HepG2 (cell line): Measurements from ENCODE around the gene ONECUT3. TPM values are rescaled to one million over a fixed set of nuclear protein-coding genes. Genes with fewer than 3 reads are reported as not detected.

Experiments
- ATAC-seq: fragments of 200-7000 bp; cut with Tn5 transposase; 3 replicates; pipeline ENCODE4 v1.9.1; 2020; ENCODE audit warnings: mild to moderate bottlenecking, moderate library complexity
- BruUV-seq: library from RNA; stranded (reverse); fragments of 400-500 nt; replicated peaks from 2 replicates; lab custom pipeline; 2021; lab: Mats Ljungman, UMichigan
- CTCF ChIA-PET: fragments of 300-600 bp; formaldehyde crosslinking; extraction: SDS; loops from one replicate; lab custom pipeline; 2021; ENCODE audit warnings: low total read pairs, inconsistent platforms, low intra/inter-chr PET ratio; lab: Yijun Ruan, JAX
- POLR2A ChIA-PET: fragments of 350-600 bp; sonication (Branson Sonifier 250); formaldehyde crosslinking; loops from one replicate; lab custom pipeline; 2020; ENCODE audit warnings: antibody characterized with exemption, inconsistent platforms; lab: Yijun Ruan, JAX
- DNase-seq: peaks from one replicate; pipeline ENCODE4 v3.0.0-alpha.2; 2015; ENCODE audit warnings: low spot score
- FAIRE-seq: peaks from 3 replicates; lab custom pipeline; 2011; peaks lifted over from hg19 to GRCh38; lab: Jason Lieb, UNC
- H2AFZ ChIP-seq: one replicate; pipeline ENCODE4 v1.6.1; 2011; ENCODE audit warnings: low read length, inconsistent platforms
- H3K27ac ChIP-seq: fragments of 300-600 bp; 3 replicates; pipeline ENCODE4 v1.8.0; 2011; ENCODE audit warnings: mixed run types, mild to moderate bottlenecking, mixed read lengths, low read length, inconsistent platforms; ENCODE audit not compliant: insufficient read depth; ENCODE audit errors: extremely low read length
- H3K27me3 ChIP-seq, 2 experiments: fragments of 200-600 bp in 1 of 2; 2 replicates in 1 of 2; 3 replicates in 1 of 2; pipeline versions ENCODE4 v1.6.0 to v1.8.0; 2011; ENCODE audit warnings: low read length in 2 of 2, mild to moderate bottlenecking in 2 of 2, moderate library complexity in 2 of 2, inconsistent platforms in 1 of 2; ENCODE audit not compliant: insufficient read depth in 2 of 2, control insufficient read depth in 1 of 2
- H3K36me3 ChIP-seq, 2 experiments: fragments of 200-600 bp in 1 of 2; replicated peaks in 1 of 2; 2 replicates in 1 of 2; 3 replicates in 1 of 2; pipeline versions ENCODE4 v1.5.1 to v1.8.0; 2011; ENCODE audit warnings: low read length in 2 of 2, inconsistent platforms in 1 of 2; ENCODE audit not compliant: insufficient read depth in 2 of 2, control insufficient read depth in 1 of 2
- H3K4me1 ChIP-seq: 2 replicates; pipeline ENCODE4 v1.5.1; 2012; ENCODE audit warnings: low read length, inconsistent platforms; ENCODE audit not compliant: insufficient read depth
- H3K4me2 ChIP-seq: 2 replicates; pipeline ENCODE4 v1.6.0; 2011; ENCODE audit warnings: low read depth, low read length, inconsistent platforms
- H3K4me3 ChIP-seq, 3 experiments: fragments of 200-600 bp in 1 of 3; sonication (generic), shearing (Covaris generic) in 1 of 3; replicated peaks in 1 of 3; 2 replicates each; pipeline ENCODE4 v1.5.1; 2011 to 2016; ENCODE audit warnings: low read length in 3 of 3, inconsistent platforms in 2 of 3, low read depth in 2 of 3, mild to moderate bottlenecking in 2 of 3, control low read depth in 1 of 3, mixed read lengths in 1 of 3; ENCODE audit not compliant: insufficient read depth in 1 of 3
- H3K79me2 ChIP-seq: one replicate; pipeline ENCODE4 v1.6.1; 2011; ENCODE audit warnings: low read length, inconsistent platforms; ENCODE audit not compliant: insufficient read depth
- H3K9ac ChIP-seq: 2 replicates; pipeline ENCODE4 v1.6.0; 2011; ENCODE audit warnings: mild to moderate bottlenecking, low read depth, low read length, inconsistent platforms; ENCODE audit not compliant: insufficient read depth
- H3K9me3 ChIP-seq: 2 replicates; pipeline ENCODE4 v1.5.1; 2012; ENCODE audit warnings: mild to moderate bottlenecking, low read length
- H4K20me1 ChIP-seq: 2 replicates; pipeline ENCODE4 v1.6.0; 2011; ENCODE audit warnings: inconsistent platforms, mild to moderate bottlenecking, low read length, moderate library complexity; ENCODE audit not compliant: insufficient read depth
- ASH2L ChIP-seq: fragments of 300-600, 200-600 bp; sonication (generic); IDR thresholded peaks from 2 replicates; pipeline ENCODE4 v1.7.0; 2017; ENCODE audit warnings: low read depth, mild to moderate bottlenecking, moderate library complexity, mixed read lengths, low read length; ENCODE audit not compliant: insufficient read length
- GATA4 ChIP-seq: sonication (generic); IDR thresholded peaks from 2 replicates; pipeline ENCODE4 v1.6.1; 2016; ENCODE audit warnings: antibody characterized with exemption, low read depth, borderline replicate concordance
- MAFG ChIP-seq: sonication (generic); formaldehyde crosslinking; IDR thresholded peaks from 2 replicates; pipeline ENCODE4 v1.5.1; 2020; ENCODE audit warnings: mild to moderate bottlenecking, missing genetic modification reagents
- MYNN ChIP-seq: sonication (generic); formaldehyde crosslinking; IDR thresholded peaks from 2 replicates; pipeline ENCODE4 v1.4.0; 2020; ENCODE audit warnings: mild to moderate bottlenecking, low read depth, missing genetic modification reagents
- PITX1 ChIP-seq: sonication (generic); formaldehyde crosslinking; IDR thresholded peaks from 2 replicates; pipeline ENCODE4 v1.5.1; 2020; ENCODE audit warnings: mild to moderate bottlenecking, missing genetic modification reagents
- ZEB1 ChIP-seq: IDR thresholded peaks from 2 replicates; pipeline ENCODE4 v1.6.1; 2012; ENCODE audit warnings: mild to moderate bottlenecking, low read depth, inconsistent platforms; ENCODE audit not compliant: insufficient replicate concordance
- ZKSCAN8 ChIP-seq: IDR thresholded peaks from 2 replicates; pipeline ENCODE4 v1.6.1; 2016; ENCODE audit warnings: borderline replicate concordance, missing genetic modification reagents, missing compliant biosample characterization
- ZMYM4 ChIP-seq: sonication (generic); formaldehyde crosslinking; IDR thresholded peaks from 2 replicates; pipeline ENCODE4 v1.8.1; 2023; ENCODE audit warnings: mild to moderate bottlenecking, missing genetic modification reagents
- ZNF121 ChIP-seq: sonication (generic); formaldehyde crosslinking; IDR thresholded peaks from 2 replicates; pipeline ENCODE4 v1.5.0; 2020; ENCODE audit warnings: mild to moderate bottlenecking, missing genetic modification reagents
- ZNF274 ChIP-seq: sonication (generic); formaldehyde crosslinking; IDR thresholded peaks from 2 replicates; pipeline ENCODE4 v1.5.1; 2020; ENCODE audit warnings: mild to moderate bottlenecking, missing genetic modification reagents
- ZNF34 ChIP-seq: sonication (generic); formaldehyde crosslinking; IDR thresholded peaks from 2 replicates; pipeline ENCODE4 v1.4.0; 2020; ENCODE audit warnings: mild to moderate bottlenecking, missing genetic modification reagents, borderline replicate concordance
- ZNF597 ChIP-seq: sonication (generic); formaldehyde crosslinking; IDR thresholded peaks from 2 replicates; pipeline ENCODE4 v1.5.0; 2020; ENCODE audit warnings: missing genetic modification reagents
- ZZZ3 ChIP-seq: sonication (generic); formaldehyde crosslinking; IDR thresholded peaks from 2 replicates; pipeline ENCODE4 v1.4.0; 2020; ENCODE audit warnings: missing genetic modification reagents, mild to moderate bottlenecking, borderline replicate concordance
- WGBS: methylation state at CpG from one replicate; pipeline ENCODE4 v1.1.6; 2017; ENCODE audit warnings: low lambda C conversion rate; 5-methylcytosine and 5-hydroxymethylcytosine counted together
- in situ Hi-C: cut with HindIII; loops from 2 replicates; pipeline ENCODE4 v1.10.0; 2017; ENCODE audit warnings: low pct_unique_long_range_greater_than_20kb; ENCODE audit not compliant: extremely low pct_ligation_motif_present
- intact Hi-C: fragments of 100-400 bp; cut with micrococcal nuclease; formaldehyde crosslinking; loops from one replicate; pipeline ENCODE4 v1.10.0; 2022; ENCODE audit not compliant: unreplicated experiment
- polyA plus RNA-seq, 8 experiments: library from polyadenylated mRNA; depleted of rRNA in 3 of 8; stranded (reverse) in 7 of 8; unstranded in 1 of 8; fragments of >200 nt; fragmentation: Illumina TruSeq in 4 of 8; extraction: Trizol in 4 of 8; gene quantifications; 2 replicates each; pipeline versions ENCODE4 v1.2.1 to v1.2.3, GENCODE V29; 2011 to 2016; ENCODE audit warnings: low read depth in 4 of 8, missing spikeins in 1 of 8, mixed read lengths in 1 of 8; ENCODE audit not compliant: insufficient read depth in 1 of 8
- total RNA-seq, 5 experiments: library from RNA; depleted of rRNA; stranded (reverse); fragments of >200 nt; fragmentation: Illumina TruSeq; extraction: Trizol; gene quantifications; 2 replicates each; pipeline ENCODE4 v1.2.3, GENCODE V29; 2016; ENCODE audit warnings: low read depth in 1 of 5
- TF ChIP-seq, protein P1 (sequence below): IDR thresholded peaks from 2 replicates; pipeline ENCODE4 v1.6.1; 2016; ENCODE audit warnings: missing compliant biosample characterization, missing genetic modification reagents, borderline replicate concordance
- TF ChIP-seq, protein P2 (sequence below): sonication (generic); formaldehyde crosslinking; IDR thresholded peaks from 2 replicates; pipeline ENCODE4 v1.4.0; 2020; ENCODE audit warnings: missing genetic modification reagents, mild to moderate bottlenecking, borderline replicate concordance

The ONECUT3 gene
- total and polyA plus RNA-seq, 2 of the 13 experiments (the other 11 are each of a cell fraction or from before 2014, with no cell fraction given) = under 0.01 TPM; not detected in 1

- TF ChIP-seq, protein P1, sequence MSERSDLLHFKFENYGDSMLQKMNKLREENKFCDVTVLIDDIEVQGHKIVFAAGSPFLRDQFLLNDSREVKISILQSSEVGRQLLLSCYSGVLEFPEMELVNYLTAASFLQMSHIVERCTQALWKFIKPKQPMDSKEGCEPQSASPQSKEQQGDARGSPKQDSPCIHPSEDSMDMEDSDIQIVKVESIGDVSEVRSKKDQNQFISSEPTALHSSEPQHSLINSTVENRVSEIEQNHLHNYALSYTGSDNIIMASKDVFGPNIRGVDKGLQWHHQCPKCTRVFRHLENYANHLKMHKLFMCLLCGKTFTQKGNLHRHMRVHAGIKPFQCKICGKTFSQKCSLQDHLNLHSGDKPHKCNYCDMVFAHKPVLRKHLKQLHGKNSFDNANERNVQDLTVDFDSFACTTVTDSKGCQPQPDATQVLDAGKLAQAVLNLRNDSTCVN (CRISPR knock-in tag) = no peak
- no peak for TF ChIP-seq PITX1 (CRISPR knock-in tag)
- TF ChIP-seq ZNF34 (CRISPR knock-in tag) = no peak
- no peak for TF ChIP-seq ZNF274 (CRISPR knock-in tag)
- no peak for TF ChIP-seq MYNN
- TF ChIP-seq ZEB1 = no peak
- TF ChIP-seq ZMYM4 = no peak
- TF ChIP-seq ZNF597 = no peak
Measured at GRCh38 chr19:1799695-1800342, 46.5 kb downstream of the ONECUT3 start (continued).

GRCh38 chr19:1804858-1805257, 51.6 kb downstream of the ONECUT3 start:
- Histone ChIP-seq H2AFZ (no peak overlapping the region), H3K4me2 (no peak overlapping the region), H3K4me3 (no peak overlapping the region), H3K4me1 (no peaks in the 10 kb centered on the region), H3K9me3 (no peaks in the 10 kb centered on the region), H4K20me1 (no peaks in the 10 kb centered on the region), H3K9ac (no peak overlapping the region), H3K36me3 (no peaks in the 10 kb centered on the region), H3K27me3 (no peaks in the 10 kb centered on the region), H3K27ac (no peak overlapping the region), H3K79me2 (no peaks in the 10 kb centered on the region)
- intact Hi-C loops = no loop called here
- WGBS = 96% methylated on average over 6 of the region's 6 CpGs
- no peak for ATAC-seq
- ChIA-PET CTCF (no interaction called here), POLR2A (no interaction called here)
- FAIRE-seq = no peak
- no TSS peak for BruUV-seq
- DNase-seq = no peak
- in situ Hi-C loops = no loop called here
- TF ChIP-seq MAFG (CRISPR knock-in tag) (no peak), ASH2L (no peak), ZKSCAN8 (no peak), GATA4 (no peak), ZNF121 (CRISPR knock-in tag) (no peak), ZZZ3 (CRISPR knock-in tag) (no peak)
- TF ChIP-seq, protein P2, sequence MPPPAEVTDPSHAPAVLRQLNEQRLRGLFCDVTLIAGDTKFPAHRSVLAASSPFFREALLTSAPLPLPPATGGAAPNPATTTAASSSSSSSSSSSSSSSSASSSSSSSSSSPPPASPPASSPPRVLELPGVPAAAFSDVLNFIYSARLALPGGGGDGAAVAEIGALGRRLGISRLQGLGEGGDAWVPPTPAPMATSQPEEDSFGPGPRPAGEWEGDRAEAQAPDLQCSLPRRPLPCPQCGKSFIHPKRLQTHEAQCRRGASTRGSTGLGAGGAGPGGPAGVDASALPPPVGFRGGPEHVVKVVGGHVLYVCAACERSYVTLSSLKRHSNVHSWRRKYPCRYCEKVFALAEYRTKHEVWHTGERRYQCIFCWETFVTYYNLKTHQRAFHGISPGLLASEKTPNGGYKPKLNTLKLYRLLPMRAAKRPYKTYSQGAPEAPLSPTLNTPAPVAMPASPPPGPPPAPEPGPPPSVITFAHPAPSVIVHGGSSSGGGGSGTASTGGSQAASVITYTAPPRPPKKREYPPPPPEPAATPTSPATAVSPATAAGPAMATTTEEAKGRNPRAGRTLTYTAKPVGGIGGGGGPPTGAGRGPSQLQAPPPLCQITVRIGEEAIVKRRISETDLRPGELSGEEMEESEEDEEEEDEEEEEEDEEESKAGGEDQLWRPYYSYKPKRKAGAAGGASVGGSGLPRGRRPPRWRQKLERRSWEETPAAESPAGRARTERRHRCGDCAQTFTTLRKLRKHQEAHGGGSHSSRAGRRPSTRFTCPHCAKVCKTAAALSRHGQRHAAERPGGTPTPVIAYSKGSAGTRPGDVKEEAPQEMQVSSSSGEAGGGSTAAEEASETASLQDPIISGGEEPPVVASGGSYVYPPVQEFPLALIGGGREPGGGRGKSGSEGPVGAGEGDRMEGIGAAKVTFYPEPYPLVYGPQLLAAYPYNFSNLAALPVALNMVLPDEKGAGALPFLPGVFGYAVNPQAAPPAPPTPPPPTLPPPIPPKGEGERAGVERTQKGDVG (CRISPR knock-in tag) = no peak
